HEK293 (cell line): ENCODE results near the gene TRAF1.

Experiments
- CTCF ChIP-seq: fragments of 450-650 bp; formaldehyde crosslinking; IDR thresholded peaks from 2 replicates; pipeline ENCODE4 v1.5.1; 2016; ENCODE audit warnings: missing biosample characterization, missing genetic modification characterization
- YY1 ChIP-seq: fragments of 450-650 bp; formaldehyde crosslinking; IDR thresholded peaks from 2 replicates; pipeline ENCODE4 v1.5.1; 2018; ENCODE audit warnings: missing biosample characterization, missing genetic modification characterization
- ZBTB1 ChIP-seq: fragments of 450-650 bp; formaldehyde crosslinking; IDR thresholded peaks from 2 replicates; pipeline ENCODE4 v1.5.1; 2016; ENCODE audit warnings: missing biosample characterization, missing genetic modification characterization
- ZFP69B ChIP-seq: fragments of 450-650 bp; formaldehyde crosslinking; IDR thresholded peaks from 2 replicates; pipeline ENCODE4 v1.5.1; 2016; ENCODE audit warnings: missing biosample characterization, missing genetic modification characterization
- ZNF146 ChIP-seq: fragments of 450-650 bp; formaldehyde crosslinking; IDR thresholded peaks from 2 replicates; pipeline ENCODE4 v1.5.1; 2016; ENCODE audit warnings: missing biosample characterization, missing genetic modification characterization
- ZNF521 ChIP-seq: fragments of 450-650 bp; formaldehyde crosslinking; IDR thresholded peaks from 2 replicates; pipeline ENCODE4 v1.5.1; 2017; ENCODE audit warnings: missing biosample characterization, mild to moderate bottlenecking, missing genetic modification characterization
- ZNF645 ChIP-seq: fragments of 450-650 bp; formaldehyde crosslinking; IDR thresholded peaks from 2 replicates; pipeline ENCODE4; 2016; ENCODE audit warnings: missing biosample characterization, missing genetic modification characterization
- ZNF654 ChIP-seq: fragments of 450-650 bp; formaldehyde crosslinking; IDR thresholded peaks from 2 replicates; pipeline ENCODE4 v1.5.1; 2016; ENCODE audit warnings: low read depth, missing biosample characterization, missing genetic modification characterization
- ZNF704 ChIP-seq: fragments of 450-650 bp; formaldehyde crosslinking; IDR thresholded peaks from 2 replicates; pipeline ENCODE4 v1.5.1; 2016; ENCODE audit warnings: missing biosample characterization, missing genetic modification characterization
- TF ChIP-seq, protein P1 (sequence below): fragments of 450-650 bp; formaldehyde crosslinking; IDR thresholded peaks from 2 replicates; pipeline ENCODE4 v1.5.1; 2016; ENCODE audit warnings: missing biosample characterization, missing genetic modification characterization
- TF ChIP-seq, protein P2 (sequence below): fragments of 450-650 bp; formaldehyde crosslinking; IDR thresholded peaks from 2 replicates; pipeline ENCODE4 v1.5.1; 2016; ENCODE audit warnings: missing biosample characterization, missing genetic modification characterization
- TF ChIP-seq, protein P3 (sequence below): fragments of 450-650 bp; formaldehyde crosslinking; conservative IDR thresholded peaks from 2 replicates; pipeline ENCODE4 v1.5.1; 2016; ENCODE audit warnings: low read depth, missing biosample characterization, missing genetic modification characterization
- TF ChIP-seq, protein P4 (sequence below): fragments of 450-650 bp; IDR thresholded peaks from 2 replicates; pipeline ENCODE4 v1.5.1; 2018; ENCODE audit warnings: missing biosample characterization, mild to moderate bottlenecking, missing genetic modification characterization

DNA sequence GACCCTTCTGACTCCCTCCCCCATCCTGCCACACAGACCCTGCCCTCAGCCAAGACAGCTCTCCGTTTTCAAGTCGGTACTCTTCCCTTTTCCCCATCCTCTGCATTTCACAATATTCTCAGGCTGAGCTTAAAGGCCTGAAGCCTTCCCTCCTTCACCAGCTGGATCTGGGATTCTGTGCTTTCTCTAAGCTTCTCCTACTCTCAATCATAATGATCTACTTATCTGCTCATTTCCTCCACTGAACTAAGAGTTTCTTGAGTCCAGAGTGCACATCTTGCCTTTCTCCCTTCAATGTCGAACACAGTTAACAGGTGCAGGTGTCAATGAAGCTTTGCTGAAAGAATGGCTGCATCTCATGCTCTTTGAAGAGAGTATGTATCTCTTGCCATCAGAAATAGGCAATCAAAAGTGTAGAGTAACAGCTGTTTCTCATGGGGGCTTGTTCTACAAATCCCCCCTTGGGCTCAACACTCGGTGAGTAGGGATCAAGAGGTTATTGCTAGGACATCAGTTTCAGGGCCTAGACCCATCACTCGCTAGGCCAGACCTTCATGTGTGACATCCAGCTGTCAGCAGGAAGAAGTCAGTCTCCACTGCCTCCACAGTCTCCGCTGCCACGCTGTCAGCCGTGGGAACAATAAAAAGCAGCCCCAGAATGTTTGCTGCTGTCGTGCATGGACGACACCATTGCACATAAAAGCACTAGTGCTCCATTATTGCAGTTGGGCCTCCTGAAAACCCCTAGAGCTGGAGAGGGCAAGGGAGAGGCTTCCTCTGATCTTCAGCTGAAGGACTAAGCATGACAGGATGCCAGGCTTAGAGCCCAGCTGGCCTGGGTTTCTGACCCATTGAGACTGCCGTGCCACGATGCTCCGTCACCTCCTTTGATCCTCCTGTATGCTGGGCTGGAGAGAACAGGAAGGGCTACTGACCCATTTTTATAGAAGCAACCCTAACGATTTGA is 23.7 kb downstream of the TRAF1 start:
- no peak for TF ChIP-seq ZNF645 (tag by site-specific recombination)
- TF ChIP-seq CTCF (tag by site-specific recombination) = no peak
- TF ChIP-seq, protein P1, sequence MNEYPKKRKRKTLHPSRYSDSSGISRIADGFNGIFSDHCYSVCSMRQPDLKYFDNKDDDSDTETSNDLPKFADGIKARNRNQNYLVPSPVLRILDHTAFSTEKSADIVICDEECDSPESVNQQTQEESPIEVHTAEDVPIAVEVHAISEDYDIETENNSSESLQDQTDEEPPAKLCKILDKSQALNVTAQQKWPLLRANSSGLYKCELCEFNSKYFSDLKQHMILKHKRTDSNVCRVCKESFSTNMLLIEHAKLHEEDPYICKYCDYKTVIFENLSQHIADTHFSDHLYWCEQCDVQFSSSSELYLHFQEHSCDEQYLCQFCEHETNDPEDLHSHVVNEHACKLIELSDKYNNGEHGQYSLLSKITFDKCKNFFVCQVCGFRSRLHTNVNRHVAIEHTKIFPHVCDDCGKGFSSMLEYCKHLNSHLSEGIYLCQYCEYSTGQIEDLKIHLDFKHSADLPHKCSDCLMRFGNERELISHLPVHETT = no peak
- TF ChIP-seq YY1 = no peak
- TF ChIP-seq ZFP69B (tag by site-specific recombination) = no peak
- no peak for TF ChIP-seq ZNF654 (tag by site-specific recombination)
- TF ChIP-seq, protein P2, sequence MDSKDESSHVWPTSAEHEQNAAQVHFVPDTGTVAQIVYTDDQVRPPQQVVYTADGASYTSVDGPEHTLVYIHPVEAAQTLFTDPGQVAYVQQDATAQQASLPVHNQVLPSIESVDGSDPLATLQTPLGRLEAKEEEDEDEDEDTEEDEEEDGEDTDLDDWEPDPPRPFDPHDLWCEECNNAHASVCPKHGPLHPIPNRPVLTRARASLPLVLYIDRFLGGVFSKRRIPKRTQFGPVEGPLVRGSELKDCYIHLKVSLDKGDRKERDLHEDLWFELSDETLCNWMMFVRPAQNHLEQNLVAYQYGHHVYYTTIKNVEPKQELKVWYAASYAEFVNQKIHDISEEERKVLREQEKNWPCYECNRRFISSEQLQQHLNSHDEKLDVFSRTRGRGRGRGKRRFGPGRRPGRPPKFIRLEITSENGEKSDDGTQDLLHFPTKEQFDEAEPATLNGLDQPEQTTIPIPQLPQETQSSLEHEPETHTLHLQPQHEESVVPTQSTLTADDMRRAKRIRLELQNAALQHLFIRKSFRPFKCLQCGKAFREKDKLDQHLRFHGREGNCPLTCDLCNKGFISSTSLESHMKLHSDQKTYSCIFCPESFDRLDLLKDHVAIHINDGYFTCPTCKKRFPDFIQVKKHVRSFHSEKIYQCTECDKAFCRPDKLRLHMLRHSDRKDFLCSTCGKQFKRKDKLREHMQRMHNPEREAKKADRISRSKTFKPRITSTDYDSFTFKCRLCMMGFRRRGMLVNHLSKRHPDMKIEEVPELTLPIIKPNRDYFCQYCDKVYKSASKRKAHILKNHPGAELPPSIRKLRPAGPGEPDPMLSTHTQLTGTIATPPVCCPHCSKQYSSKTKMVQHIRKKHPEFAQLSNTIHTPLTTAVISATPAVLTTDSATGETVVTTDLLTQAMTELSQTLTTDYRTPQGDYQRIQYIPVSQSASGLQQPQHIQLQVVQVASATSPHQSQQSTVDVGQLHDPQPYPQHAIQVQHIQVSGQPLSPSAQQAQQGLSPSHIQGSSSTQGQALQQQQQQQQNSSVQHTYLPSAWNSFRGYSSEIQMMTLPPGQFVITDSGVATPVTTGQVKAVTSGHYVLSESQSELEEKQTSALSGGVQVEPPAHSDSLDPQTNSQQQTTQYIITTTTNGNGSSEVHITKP (tag by site-specific recombination) = no peak
- no peak for TF ChIP-seq ZNF521
- TF ChIP-seq, protein P3, sequence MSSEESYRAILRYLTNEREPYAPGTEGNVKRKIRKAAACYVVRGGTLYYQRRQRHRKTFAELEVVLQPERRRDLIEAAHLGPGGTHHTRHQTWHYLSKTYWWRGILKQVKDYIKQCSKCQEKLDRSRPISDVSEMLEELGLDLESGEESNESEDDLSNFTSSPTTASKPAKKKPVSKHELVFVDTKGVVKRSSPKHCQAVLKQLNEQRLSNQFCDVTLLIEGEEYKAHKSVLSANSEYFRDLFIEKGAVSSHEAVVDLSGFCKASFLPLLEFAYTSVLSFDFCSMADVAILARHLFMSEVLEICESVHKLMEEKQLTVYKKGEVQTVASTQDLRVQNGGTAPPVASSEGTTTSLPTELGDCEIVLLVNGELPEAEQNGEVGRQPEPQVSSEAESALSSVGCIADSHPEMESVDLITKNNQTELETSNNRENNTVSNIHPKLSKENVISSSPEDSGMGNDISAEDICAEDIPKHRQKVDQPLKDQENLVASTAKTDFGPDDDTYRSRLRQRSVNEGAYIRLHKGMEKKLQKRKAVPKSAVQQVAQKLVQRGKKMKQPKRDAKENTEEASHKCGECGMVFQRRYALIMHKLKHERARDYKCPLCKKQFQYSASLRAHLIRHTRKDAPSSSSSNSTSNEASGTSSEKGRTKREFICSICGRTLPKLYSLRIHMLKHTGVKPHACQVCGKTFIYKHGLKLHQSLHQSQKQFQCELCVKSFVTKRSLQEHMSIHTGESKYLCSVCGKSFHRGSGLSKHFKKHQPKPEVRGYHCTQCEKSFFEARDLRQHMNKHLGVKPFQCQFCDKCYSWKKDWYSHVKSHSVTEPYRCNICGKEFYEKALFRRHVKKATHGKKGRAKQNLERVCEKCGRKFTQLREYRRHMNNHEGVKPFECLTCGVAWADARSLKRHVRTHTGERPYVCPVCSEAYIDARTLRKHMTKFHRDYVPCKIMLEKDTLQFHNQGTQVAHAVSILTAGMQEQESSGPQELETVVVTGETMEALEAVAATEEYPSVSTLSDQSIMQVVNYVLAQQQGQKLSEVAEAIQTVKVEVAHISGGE (tag by site-specific recombination) = no peak
- TF ChIP-seq ZNF146 (tag by site-specific recombination) = no peak
- TF ChIP-seq, protein P4, sequence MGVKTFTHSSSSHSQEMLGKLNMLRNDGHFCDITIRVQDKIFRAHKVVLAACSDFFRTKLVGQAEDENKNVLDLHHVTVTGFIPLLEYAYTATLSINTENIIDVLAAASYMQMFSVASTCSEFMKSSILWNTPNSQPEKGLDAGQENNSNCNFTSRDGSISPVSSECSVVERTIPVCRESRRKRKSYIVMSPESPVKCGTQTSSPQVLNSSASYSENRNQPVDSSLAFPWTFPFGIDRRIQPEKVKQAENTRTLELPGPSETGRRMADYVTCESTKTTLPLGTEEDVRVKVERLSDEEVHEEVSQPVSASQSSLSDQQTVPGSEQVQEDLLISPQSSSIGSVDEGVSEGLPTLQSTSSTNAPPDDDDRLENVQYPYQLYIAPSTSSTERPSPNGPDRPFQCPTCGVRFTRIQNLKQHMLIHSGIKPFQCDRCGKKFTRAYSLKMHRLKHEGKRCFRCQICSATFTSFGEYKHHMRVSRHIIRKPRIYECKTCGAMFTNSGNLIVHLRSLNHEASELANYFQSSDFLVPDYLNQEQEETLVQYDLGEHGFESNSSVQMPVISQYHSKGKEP (tag by site-specific recombination) = no peak
- no peak for TF ChIP-seq ZBTB1
- TF ChIP-seq ZNF704 (tag by site-specific recombination) = no peak
